B cell (primary cell): Measurements from ENCODE around the gene EGFR. TPM values are rescaled to one million over a fixed set of nuclear protein-coding genes. Genes with fewer than 3 reads are reported as not detected.

Experiments
- ATAC-seq: fragments of 200-7000 bp; cut with Tn5 transposase; one replicate; pipeline ENCODE4 v1.10.0; 2021; ENCODE audit warnings: low read depth, mild to moderate bottlenecking, moderate number of reproducible peaks, moderate library complexity
- CTCF ChIA-PET: fragments of 350-600 bp; sonication (Branson Sonifier 250); formaldehyde crosslinking; loops from one replicate; lab custom pipeline; 2021; ENCODE audit warnings: antibody characterized with exemption, inconsistent platforms; lab: Charles Lee
- POLR2A ChIA-PET: fragments of 350-600 bp; sonication (Branson Sonifier 250); formaldehyde crosslinking; loops from one replicate; lab custom pipeline; 2021; ENCODE audit warnings: antibody characterized with exemption; lab: Charles Lee
- DNase-seq: peaks from one replicate; pipeline ENCODE4 v3.0.0; 2013
- H2AFZ ChIP-seq: 2 replicates; pipeline ENCODE4 v1.6.1; 2012; ENCODE audit warnings: mild to moderate bottlenecking, low read depth, low read length; ENCODE audit not compliant: insufficient read depth, poor library complexity, severe bottlenecking
- H3K27ac ChIP-seq, 2 donors: 1 replicate in 1 of 2; 2 replicates in 1 of 2; pipeline ENCODE4 v1.5.1; 2012 to 2013; ENCODE audit warnings: low read length in 2 of 2, mild to moderate bottlenecking in 2 of 2, moderate library complexity in 1 of 2
- H3K27me3 ChIP-seq, 4 experiments: fragments of 200-600 bp in 1 of 4; sonication (generic) in 1 of 4; replicated peaks in 1 of 4; 1 replicate in 2 of 4; 2 replicates in 2 of 4; pipeline versions ENCODE4 v1.6.1 to v1.7.0; 2013 to 2016; ENCODE audit warnings: low read length in 3 of 4, mild to moderate bottlenecking in 2 of 4, mixed read lengths in 1 of 4, moderate library complexity in 1 of 4; ENCODE audit not compliant: insufficient read depth in 4 of 4, control insufficient read depth in 3 of 4; ENCODE audit errors: control extremely low read depth in 1 of 4
- H3K36me3 ChIP-seq, 2 experiments: replicated peaks in 1 of 2; 1 replicate in 1 of 2; 2 replicates in 1 of 2; pipeline versions ENCODE4 v1.6.1 to v1.7.1; 2013; ENCODE audit warnings: low read length in 1 of 2; ENCODE audit not compliant: insufficient read depth in 2 of 2, control insufficient read depth in 1 of 2; ENCODE audit errors: control extremely low read depth in 1 of 2, extremely low read depth in 1 of 2
- H3K4me1 ChIP-seq, 2 donors: fragments of 200-600 bp in 1 of 2; sonication (generic) in 1 of 2; 1 replicate in 1 of 2; 2 replicates in 1 of 2; pipeline versions ENCODE4 v1.5.1 to v1.6.1; 2013 to 2017; ENCODE audit warnings: low read length in 2 of 2; ENCODE audit not compliant: control insufficient read depth in 2 of 2, insufficient read depth in 2 of 2
- H3K4me2 ChIP-seq: replicated peaks from 2 replicates; pipeline ENCODE3; 2012; ENCODE audit warnings: mild to moderate bottlenecking, low read depth, low read length; ENCODE audit not compliant: poor library complexity, severe bottlenecking
- H3K4me3 ChIP-seq, 5 experiments: fragments of 200-600 bp in 1 of 5; sonication (generic) in 1 of 5; 1 replicate in 3 of 5; 2 replicates in 2 of 5; pipeline versions ENCODE4 v1.5.1 to v1.7.0; 2011 to 2016; ENCODE audit warnings: low read length in 4 of 5, mild to moderate bottlenecking in 4 of 5, low read depth in 2 of 5, control low read depth in 1 of 5, moderate library complexity in 1 of 5; ENCODE audit not compliant: insufficient read depth in 1 of 5; ENCODE audit errors: control extremely low read depth in 1 of 5, extremely low read depth in 1 of 5
- H3K79me2 ChIP-seq: fragments of 200-600 bp; sonication (generic); one replicate; pipeline ENCODE4 v1.6.0; 2016; ENCODE audit warnings: low read length; ENCODE audit not compliant: control insufficient read depth, insufficient read depth
- H3K9ac ChIP-seq: fragments of 200-600 bp; sonication (generic); 2 replicates; pipeline ENCODE4 v1.6.1; 2017; ENCODE audit warnings: mild to moderate bottlenecking, low read length, moderate library complexity
- H3K9me3 ChIP-seq, 3 donors: one replicate each; pipeline versions ENCODE4 v1.6.1 to v1.7.1; 2013; ENCODE audit warnings: low read length in 2 of 3; ENCODE audit not compliant: control insufficient read depth in 2 of 3, insufficient read depth in 1 of 3; ENCODE audit errors: control extremely low read depth in 1 of 3
- H4K20me1 ChIP-seq: 2 replicates; pipeline ENCODE4 v1.6.0; 2012; ENCODE audit warnings: mild to moderate bottlenecking, low read length; ENCODE audit not compliant: insufficient read depth, control insufficient read depth, poor library complexity, severe bottlenecking
- H3K27ac Mint-ChIP-seq: one replicate; pipeline ENCODE4 v1.8.0; 2021; ENCODE audit warnings: mixed read lengths
- H3K27me3 Mint-ChIP-seq: one replicate; pipeline ENCODE4 v1.8.0; 2021; ENCODE audit warnings: mixed read lengths
- H3K4me1 Mint-ChIP-seq: one replicate; pipeline ENCODE4 v1.8.0; 2021; ENCODE audit warnings: mixed read lengths
- H3K4me3 Mint-ChIP-seq: one replicate; pipeline ENCODE4 v1.8.0; 2021; ENCODE audit warnings: mixed read lengths
- H3K9me3 Mint-ChIP-seq: one replicate; pipeline ENCODE4 v1.8.0; 2022; ENCODE audit warnings: mixed read lengths; ENCODE audit not compliant: insufficient read depth
- EZH2 ChIP-seq: IDR thresholded peaks from 2 replicates; pipeline ENCODE4 v1.6.1; 2012; ENCODE audit warnings: borderline replicate concordance, low read depth, mild to moderate bottlenecking, moderate library complexity, low read length; ENCODE audit not compliant: insufficient read depth, poor library complexity, severe bottlenecking
- WGBS: methylation state at CpG from one replicate; pipeline ENCODE4 v1.1.5; 2013; ENCODE audit warnings: missing lambda C conversion rate; ENCODE audit not compliant: insufficient coverage; 5-methylcytosine and 5-hydroxymethylcytosine counted together
- intact Hi-C: fragments of 100-400 bp; cut with micrococcal nuclease; formaldehyde crosslinking; loops from one replicate; pipeline ENCODE4 v1.10.0; 2022
- polyA plus RNA-seq: library from polyadenylated mRNA; depleted of rRNA; stranded (reverse); fragments of >200 nt; gene quantifications from 2 replicates; pipeline ENCODE4 v1.2.3, GENCODE V29; 2012
- total RNA-seq, 2 donors: library from RNA; stranded (reverse); fragments of 120-200 nt in 1 of 2; gene quantifications; 1 replicate in 1 of 2; 2 replicates in 1 of 2; pipeline versions ENCODE4 v1.2.3 to v1.2.4, GENCODE V29; 2013 to 2022
- TF ChIP-seq, protein P1 (sequence below): fragments of 200-600 bp; IDR thresholded peaks from one replicate; pipeline ENCODE4 v1.8.0; 2022; ENCODE audit warnings: antibody characterized with exemption, mild to moderate bottlenecking

The EGFR gene
- total and polyA plus RNA-seq, 2 donors (not counting 1 experiment from before 2014, with no cell fraction given) = not detected

DNA sequence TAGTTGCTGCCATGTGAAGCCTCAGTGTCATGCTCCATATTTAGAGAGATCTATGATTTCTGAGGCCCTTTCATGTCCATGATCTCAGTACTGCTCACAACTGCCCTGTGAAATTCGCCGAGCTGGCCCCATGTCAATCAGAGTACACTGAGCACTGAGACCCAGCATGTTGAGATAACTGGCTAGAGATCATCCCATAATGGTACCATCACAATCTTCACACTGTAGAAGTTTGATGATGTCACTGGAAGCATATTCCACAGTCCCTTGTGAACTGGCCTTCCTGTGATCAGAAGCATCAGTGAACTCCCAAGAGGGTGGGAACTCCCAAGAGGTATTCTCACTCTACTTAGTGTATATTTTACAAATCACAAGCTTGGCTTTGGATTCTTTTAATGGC, 116.0 kb downstream of the EGFR start:
- H3K9me3 Mint-ChIP-seq = peaks cover 4% of the 10 kb centered on the region
- ChIA-PET POLR2A (no interaction called here), CTCF (no interaction called here)
- H3K4me1 ChIP-seq = no peaks in the 10 kb centered on the region
- H3K4me3 ChIP-seq = no peak overlapping the region
- ATAC-seq (no peak), DNase-seq (no peak)
- TF ChIP-seq EZH2 = no peak
- TF ChIP-seq, protein P1, sequence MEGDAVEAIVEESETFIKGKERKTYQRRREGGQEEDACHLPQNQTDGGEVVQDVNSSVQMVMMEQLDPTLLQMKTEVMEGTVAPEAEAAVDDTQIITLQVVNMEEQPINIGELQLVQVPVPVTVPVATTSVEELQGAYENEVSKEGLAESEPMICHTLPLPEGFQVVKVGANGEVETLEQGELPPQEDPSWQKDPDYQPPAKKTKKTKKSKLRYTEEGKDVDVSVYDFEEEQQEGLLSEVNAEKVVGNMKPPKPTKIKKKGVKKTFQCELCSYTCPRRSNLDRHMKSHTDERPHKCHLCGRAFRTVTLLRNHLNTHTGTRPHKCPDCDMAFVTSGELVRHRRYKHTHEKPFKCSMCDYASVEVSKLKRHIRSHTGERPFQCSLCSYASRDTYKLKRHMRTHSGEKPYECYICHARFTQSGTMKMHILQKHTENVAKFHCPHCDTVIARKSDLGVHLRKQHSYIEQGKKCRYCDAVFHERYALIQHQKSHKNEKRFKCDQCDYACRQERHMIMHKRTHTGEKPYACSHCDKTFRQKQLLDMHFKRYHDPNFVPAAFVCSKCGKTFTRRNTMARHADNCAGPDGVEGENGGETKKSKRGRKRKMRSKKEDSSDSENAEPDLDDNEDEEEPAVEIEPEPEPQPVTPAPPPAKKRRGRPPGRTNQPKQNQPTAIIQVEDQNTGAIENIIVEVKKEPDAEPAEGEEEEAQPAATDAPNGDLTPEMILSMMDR = no peak
- H3K27ac Mint-ChIP-seq = no peak overlapping the region
- H3K79me2 ChIP-seq = no peaks in the 10 kb centered on the region
- no peak overlapping the region for H3K4me3 Mint-ChIP-seq
- H2AFZ ChIP-seq = no peak overlapping the region
- H3K9ac ChIP-seq = no peak overlapping the region
- H3K36me3 ChIP-seq = no peaks in the 10 kb centered on the region
- no peak overlapping the region for H3K4me2 ChIP-seq
- intact Hi-C loops = no loop called here
- no CpG with 5 or more reads among the region's 2 CpGs for WGBS
- peaks cover 9% of the 10 kb centered on the region for H3K27me3 Mint-ChIP-seq
- peaks cover 3 to 6% (median 4%) of the 10 kb centered on the region in 3 donors for H3K9me3 ChIP-seq
- no peak overlapping the region for H3K27ac ChIP-seq
- H3K27me3 ChIP-seq = no peaks in the 10 kb centered on the region
- no peaks in the 10 kb centered on the region for H4K20me1 ChIP-seq
- no peaks in the 10 kb centered on the region for H3K4me1 Mint-ChIP-seq

DNA sequence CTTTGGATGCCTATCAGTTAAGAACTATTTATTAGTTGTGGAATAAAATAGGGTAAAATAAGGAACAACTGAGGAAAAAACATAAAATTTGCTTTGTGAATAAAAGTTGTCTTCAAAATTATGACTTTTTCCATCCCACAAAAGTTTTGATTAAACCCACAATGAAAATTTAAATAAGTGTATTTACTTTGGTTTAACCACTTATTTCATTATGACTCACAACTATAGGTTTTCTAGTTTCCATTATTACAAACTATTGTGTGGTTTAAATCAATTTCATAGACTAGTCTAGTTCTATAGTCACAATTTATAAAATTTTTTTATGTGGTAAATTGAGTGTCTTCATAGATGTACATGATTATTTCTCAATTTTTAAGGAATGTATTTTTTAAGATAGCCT, 116.6 kb downstream of the EGFR start:
- H3K79me2 ChIP-seq = no peaks in the 10 kb centered on the region
- peaks cover 3 to 6% (median 4%) of the 10 kb centered on the region in 3 donors for H3K9me3 ChIP-seq
- ATAC-seq (no peak), DNase-seq (no peak)
- CTCF ChIA-PET = no interaction called here
- no peaks in the 10 kb centered on the region for H3K36me3 ChIP-seq
- peaks cover 9% of the 10 kb centered on the region for H3K27me3 Mint-ChIP-seq
- H3K27me3 ChIP-seq = no peaks in the 10 kb centered on the region
- no peak overlapping the region for H3K4me3 Mint-ChIP-seq
- H3K27ac ChIP-seq = no peak overlapping the region
- H3K9me3 Mint-ChIP-seq = peaks cover 4% of the 10 kb centered on the region
- no peaks in the 10 kb centered on the region for H4K20me1 ChIP-seq
- H3K4me2 ChIP-seq = no peak overlapping the region
- no peaks in the 10 kb centered on the region for H3K4me1 Mint-ChIP-seq
- H3K27ac Mint-ChIP-seq = no peak overlapping the region
- no peaks in the 10 kb centered on the region for H3K4me1 ChIP-seq
- intact Hi-C loops = no loop called here
- no peak overlapping the region for H3K9ac ChIP-seq
- POLR2A ChIA-PET = no interaction called here
- no peak overlapping the region for H2AFZ ChIP-seq
- H3K4me3 ChIP-seq = no peak overlapping the region
- TF ChIP-seq, protein P1 = no peak
- TF ChIP-seq EZH2 = no peak
